PC-3 (cell line): ENCODE results near the gene RAPGEF4. TPM values are rescaled to one million over a fixed set of nuclear protein-coding genes. Genes with fewer than 3 reads are reported as not detected.

Source experiments
- ATAC-seq: fragments of 200-7000 bp; cut with Tn5 transposase; 2 replicates; pipeline ENCODE4 v1.9.1; 2020; ENCODE audit warnings: mild to moderate bottlenecking, moderate library complexity
- BruUV-seq: library from RNA; stranded (reverse); fragments of 400-500 nt; replicated peaks from 2 replicates; lab custom pipeline; 2021; lab: Mats Ljungman, UMichigan
- CTCF ChIA-PET: fragments of 300-600 bp; sonication (Branson Sonifier 250); formaldehyde crosslinking; loops from one replicate; lab custom pipeline; 2022; ENCODE audit warnings: antibody characterized with exemption; lab: Charles Lee
- POLR2A ChIA-PET: fragments of 300-600 bp; sonication (Branson Sonifier 250); formaldehyde crosslinking; loops from one replicate; lab custom pipeline; 2022; ENCODE audit warnings: antibody characterized with exemption; ENCODE audit not compliant: unreplicated experiment; lab: Charles Lee
- DNase-seq: peaks from one replicate; pipeline ENCODE4 v3.0.0-alpha.2; 2015
- H2AFZ ChIP-seq: fragments of 300-600 bp; sonication (generic); 2 replicates; pipeline ENCODE4 v1.6.0; 2016; ENCODE audit warnings: antibody characterized with exemption, low read length
- H3F3A ChIP-seq: fragments of 300-600 bp; sonication (generic); one replicate; pipeline ENCODE4 v1.6.0; 2017; ENCODE audit warnings: antibody characterized with exemption, low read length, control low read depth, mild to moderate bottlenecking; ENCODE audit not compliant: unreplicated experiment
- H3K27ac ChIP-seq: fragments of 300-600 bp; sonication (generic); 2 replicates; pipeline ENCODE4 v1.5.1; 2016; ENCODE audit warnings: mild to moderate bottlenecking, low read length
- H3K27me3 ChIP-seq: fragments of 300-600 bp; sonication (generic); 2 replicates; pipeline ENCODE4 v1.6.1; 2016; ENCODE audit warnings: low read length, mixed read lengths
- H3K36me3 ChIP-seq: fragments of 300-600 bp; sonication (generic); 2 replicates; pipeline ENCODE4 v1.6.1; 2016; ENCODE audit warnings: low read depth, mixed run types, low read length, mixed read lengths
- H3K4me1 ChIP-seq: fragments of 300-600 bp; sonication (generic); 2 replicates; pipeline ENCODE4 v1.5.1; 2016; ENCODE audit warnings: low read length; ENCODE audit not compliant: insufficient read depth
- H3K4me2 ChIP-seq: fragments of 300-600 bp; sonication (generic); 2 replicates; pipeline ENCODE4 v1.6.0; 2016; ENCODE audit warnings: low read length
- H3K4me3 ChIP-seq: fragments of 300-600 bp; sonication (generic); 2 replicates; pipeline ENCODE4 v1.5.1; 2016; ENCODE audit warnings: mild to moderate bottlenecking, low read length, mixed read lengths
- H3K79me2 ChIP-seq: fragments of 300-600 bp; sonication (generic); 2 replicates; pipeline ENCODE4 v1.6.1; 2017; ENCODE audit warnings: low read length, mixed read lengths
- H3K9ac ChIP-seq: fragments of 300-600 bp; sonication (generic); 2 replicates; pipeline ENCODE4 v1.6.0; 2016; ENCODE audit warnings: mild to moderate bottlenecking, low read length
- H3K9me2 ChIP-seq: fragments of 300-600 bp; sonication (generic); replicated peaks from 2 replicates; pipeline ENCODE4 v1.6.1; 2016; ENCODE audit warnings: mixed run types, low read length, mixed read lengths
- H3K9me3 ChIP-seq: fragments of 300-600 bp; sonication (generic); 2 replicates; pipeline ENCODE4 v1.6.1; 2016; ENCODE audit warnings: low read length, mixed read lengths
- H4K20me1 ChIP-seq: fragments of 300-600 bp; sonication (generic); 2 replicates; pipeline ENCODE4 v1.6.1; 2016; ENCODE audit warnings: low read length, mixed read lengths
- EZH2 ChIP-seq: fragments of 300-600 bp; sonication (generic); IDR thresholded peaks from one replicate; pipeline ENCODE4 v1.6.1; 2017; ENCODE audit warnings: antibody characterized with exemption, mild to moderate bottlenecking, low read length; ENCODE audit not compliant: unreplicated experiment
- EZH2phosphoT487 ChIP-seq: fragments of 300-600 bp; sonication (generic); IDR thresholded peaks from 2 replicates; pipeline ENCODE4 v1.6.1; 2018; ENCODE audit warnings: mild to moderate bottlenecking, antibody characterized with exemption, low read length, borderline replicate concordance
- intact Hi-C: fragments of 100-400 bp; cut with micrococcal nuclease; formaldehyde crosslinking; loops from 2 replicates; pipeline ENCODE4 v1.9.0; 2023
- total RNA-seq: library from RNA; depleted of rRNA; stranded (reverse); fragments of >200 nt; gene quantifications from 2 replicates; pipeline ENCODE4 v1.2.3, GENCODE V29; 2014
- TF ChIP-seq, protein P1 (sequence below): fragments of 300-600 bp; sonication (generic); conservative IDR thresholded peaks from 2 replicates; pipeline ENCODE4 v1.5.1; 2017; ENCODE audit warnings: antibody characterized with exemption, low read depth, mild to moderate bottlenecking, low read length

The RAPGEF4 gene
- total RNA-seq, 1 experiment from 2014 or later = 0.87 TPM

DNA sequence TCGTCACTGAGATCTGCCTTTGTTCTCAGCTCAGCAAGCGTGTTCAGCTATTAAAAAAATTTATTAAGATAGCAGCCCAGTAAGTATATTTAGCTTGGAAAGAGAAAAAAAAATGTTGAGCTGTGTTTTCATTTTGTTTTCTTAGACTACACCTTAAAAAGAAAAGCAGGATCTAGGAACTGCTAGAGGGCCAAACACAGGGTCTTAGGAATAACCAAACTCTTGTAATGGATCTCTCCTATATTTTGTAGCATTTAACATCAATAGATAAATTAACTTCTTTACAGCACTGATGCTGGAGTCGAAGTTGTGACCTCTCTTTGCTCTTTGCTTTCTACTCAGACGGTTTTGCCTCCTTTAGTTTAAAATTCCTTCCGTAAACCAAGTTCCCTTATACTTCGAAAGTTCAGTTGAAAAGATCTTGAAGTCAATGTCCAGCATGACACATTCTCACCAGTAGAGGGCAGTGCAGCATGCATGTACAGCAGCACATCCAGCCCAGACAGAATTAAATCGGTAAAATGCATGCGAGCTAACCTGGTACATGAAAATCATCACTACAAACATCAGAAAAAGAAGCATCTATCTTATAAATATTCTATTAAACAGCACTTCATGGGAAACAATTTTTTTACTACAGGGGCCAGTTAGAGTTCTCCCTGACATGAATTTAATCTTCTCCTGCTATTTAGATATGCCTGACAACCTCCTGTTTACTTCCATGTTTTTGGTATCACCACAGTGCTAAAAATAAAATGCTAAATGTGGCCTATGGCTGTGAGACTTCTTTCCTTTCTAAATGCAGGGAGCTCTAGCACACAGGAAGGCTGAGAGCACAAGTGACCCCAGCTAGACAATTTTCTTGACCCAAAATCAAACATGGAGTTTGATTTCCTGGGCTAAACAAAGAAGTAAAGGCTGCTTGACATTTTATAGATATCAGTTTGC lies 291.8 kb downstream of the RAPGEF4 start:
- ChIA-PET CTCF (interaction anchor here (0.6 to 2.1 kb wide), 9 partner anchors 22 to 201 kb away, joined by 3 to 13 read pairs (median 4); no protein-coding TSS in a partner anchor), POLR2A (no interaction called here)
- BruUV-seq = no TSS peak
- intact Hi-C loops = loop anchor here (1.0 to 5.0 kb wide), 6 partner anchors 48 to 1320 kb away; partner anchors contain the start of genes CDCA7 and MAP3K20
- H3K36me3 ChIP-seq = no peaks in the 10 kb centered on the region
- peaks cover 4% of the 10 kb centered on the region for H3K4me1 ChIP-seq
- TF ChIP-seq EZH2 = no peak
- TF ChIP-seq, protein P1, sequence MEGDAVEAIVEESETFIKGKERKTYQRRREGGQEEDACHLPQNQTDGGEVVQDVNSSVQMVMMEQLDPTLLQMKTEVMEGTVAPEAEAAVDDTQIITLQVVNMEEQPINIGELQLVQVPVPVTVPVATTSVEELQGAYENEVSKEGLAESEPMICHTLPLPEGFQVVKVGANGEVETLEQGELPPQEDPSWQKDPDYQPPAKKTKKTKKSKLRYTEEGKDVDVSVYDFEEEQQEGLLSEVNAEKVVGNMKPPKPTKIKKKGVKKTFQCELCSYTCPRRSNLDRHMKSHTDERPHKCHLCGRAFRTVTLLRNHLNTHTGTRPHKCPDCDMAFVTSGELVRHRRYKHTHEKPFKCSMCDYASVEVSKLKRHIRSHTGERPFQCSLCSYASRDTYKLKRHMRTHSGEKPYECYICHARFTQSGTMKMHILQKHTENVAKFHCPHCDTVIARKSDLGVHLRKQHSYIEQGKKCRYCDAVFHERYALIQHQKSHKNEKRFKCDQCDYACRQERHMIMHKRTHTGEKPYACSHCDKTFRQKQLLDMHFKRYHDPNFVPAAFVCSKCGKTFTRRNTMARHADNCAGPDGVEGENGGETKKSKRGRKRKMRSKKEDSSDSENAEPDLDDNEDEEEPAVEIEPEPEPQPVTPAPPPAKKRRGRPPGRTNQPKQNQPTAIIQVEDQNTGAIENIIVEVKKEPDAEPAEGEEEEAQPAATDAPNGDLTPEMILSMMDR = peak; percentile 96
- H3K9me2 ChIP-seq = no peaks in the 10 kb centered on the region
- H3K27ac ChIP-seq = no peak overlapping the region
- ATAC-seq = peak; percentile 88
- no peak overlapping the region for H3K9ac ChIP-seq
- H3K27me3 ChIP-seq = no peaks in the 10 kb centered on the region
- no peaks in the 10 kb centered on the region for H3F3A ChIP-seq
- no peak overlapping the region for H3K4me3 ChIP-seq
- no peaks in the 10 kb centered on the region for H3K9me3 ChIP-seq
- DNase-seq = peak; percentile 93
- H3K4me2 ChIP-seq = peak overlapping the region; percentile 49
- H4K20me1 ChIP-seq = no peaks in the 10 kb centered on the region
- H2AFZ ChIP-seq = peak overlapping the region; percentile 81
- no peaks in the 10 kb centered on the region for H3K79me2 ChIP-seq

DNA sequence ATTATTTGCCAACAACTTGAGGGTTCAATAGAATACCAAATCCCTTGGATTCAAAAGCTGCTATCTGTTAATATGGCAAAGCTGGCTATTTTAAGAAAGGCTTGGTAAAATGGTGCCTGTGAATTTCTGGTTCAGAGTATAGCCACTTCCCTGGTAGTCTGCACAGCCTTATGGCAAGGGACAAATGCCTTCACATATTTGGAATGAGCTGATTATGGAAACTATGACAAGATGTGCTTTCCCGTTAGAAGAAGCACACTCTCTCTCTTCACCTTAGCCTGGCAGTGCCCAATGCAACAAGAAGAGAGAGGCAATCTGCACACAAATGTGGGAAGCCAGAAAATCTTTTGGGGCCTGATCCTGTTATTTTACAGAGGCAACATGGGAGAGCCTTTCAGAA lies 292.5 kb downstream of the RAPGEF4 start:
- H3K9ac ChIP-seq = no peak overlapping the region
- H3K4me3 ChIP-seq = no peak overlapping the region
- peak overlapping the region; percentile 53; the same call in 1 of the 2 replicates for H2AFZ ChIP-seq
- POLR2A ChIA-PET = no interaction called here
- no peak overlapping the region for H3K27ac ChIP-seq
- intact Hi-C loops = loop anchor here (5.0 kb wide), 1 partner anchor 1319 kb away; no protein-coding TSS in a partner anchor
- no peak for DNase-seq
- no peaks in the 10 kb centered on the region for H3F3A ChIP-seq
- TF ChIP-seq EZH2 (no peak), EZH2phosphoT487 (no peak)
- TF ChIP-seq, protein P1 = no peak
- H4K20me1 ChIP-seq = no peaks in the 10 kb centered on the region
- peak overlapping the region; percentile 49; the same call in 1 of the 2 replicates for H3K4me2 ChIP-seq
- H3K9me2 ChIP-seq = no peaks in the 10 kb centered on the region
- H3K4me1 ChIP-seq = peaks cover 4% of the 10 kb centered on the region
- H3K27me3 ChIP-seq = no peaks in the 10 kb centered on the region
- ATAC-seq = no peak
- no peaks in the 10 kb centered on the region for H3K9me3 ChIP-seq
- CTCF ChIA-PET = interaction anchor here (0.6 to 2.1 kb wide), 5 partner anchors 21 to 202 kb away, joined by 3 to 13 read pairs (median 6); no protein-coding TSS in a partner anchor
- no TSS peak for BruUV-seq
- H3K79me2 ChIP-seq = no peaks in the 10 kb centered on the region
- H3K36me3 ChIP-seq = no peaks in the 10 kb centered on the region
